H1 (cell line): Measurements from ENCODE around the gene MBP. TPM values are rescaled to one million over a fixed set of nuclear protein-coding genes. Genes with fewer than 3 reads are reported as not detected.
A peak's percentile ranks its signal among the peaks of the same experiment; 100 is the strongest.

Experiments used
- CTCF ChIA-PET: fragments of 300-600 bp; sonication (Branson Sonifier 250); formaldehyde crosslinking; loops from one replicate; lab custom pipeline; 2021; ENCODE audit not compliant: partially characterized antibody; lab: Charles Lee
- POLR2A ChIA-PET: fragments of 300-600 bp; sonication (Branson Sonifier 250); formaldehyde crosslinking; loops from one replicate; lab custom pipeline; 2021; ENCODE audit warnings: inconsistent platforms; ENCODE audit not compliant: partially characterized antibody; lab: Charles Lee
- DNase-seq, 2 experiments: peaks; one replicate each; pipeline versions ENCODE4 v3.0.0 to v3.0.0-alpha.2; 2010 to 2022; ENCODE audit warnings: low spot score in 2 of 2, low read depth in 1 of 2, mixed read lengths in 1 of 2
- FAIRE-seq: peaks from 2 replicates; lab custom pipeline; 2011; peaks lifted over from hg19 to GRCh38; lab: Jason Lieb, UNC
- H2AFZ ChIP-seq: 2 replicates; pipeline ENCODE4 v1.8.1; 2012; ENCODE audit warnings: low read length, inconsistent platforms
- H2AK5ac ChIP-seq: 2 replicates; pipeline ENCODE4 v1.6.1; 2013; ENCODE audit warnings: low read depth, low read length
- H2BK120ac ChIP-seq: replicated peaks from 2 replicates; pipeline ENCODE3; 2013; ENCODE audit warnings: low read depth, low read length, inconsistent platforms
- H2BK12ac ChIP-seq: 2 replicates; pipeline ENCODE4 v1.6.1; 2013; ENCODE audit warnings: low read depth, low read length
- H2BK15ac ChIP-seq: 2 replicates; pipeline ENCODE4 v1.6.1; 2013; ENCODE audit warnings: low read length
- H2BK20ac ChIP-seq: 2 replicates; pipeline ENCODE4 v1.6.1; 2013; ENCODE audit warnings: low read length
- H2BK5ac ChIP-seq: 2 replicates; pipeline ENCODE4 v1.6.1; 2013; ENCODE audit warnings: low read depth, low read length
- H3K14ac ChIP-seq: 2 replicates; pipeline ENCODE4 v1.6.1; 2013; ENCODE audit warnings: inconsistent platforms; ENCODE audit not compliant: insufficient read length
- H3K18ac ChIP-seq: 2 replicates; pipeline ENCODE4 v1.6.1; 2013; ENCODE audit warnings: low read length; ENCODE audit errors: extremely low read depth
- H3K23ac ChIP-seq: 2 replicates; pipeline ENCODE4 v1.6.1; 2013; ENCODE audit warnings: inconsistent platforms; ENCODE audit not compliant: insufficient read length
- H3K23me2 ChIP-seq: 2 replicates; pipeline ENCODE4 v1.6.1; 2013; ENCODE audit warnings: low read depth, low read length
- H3K27ac ChIP-seq: 2 replicates; pipeline ENCODE4 v1.6.1; 2011; ENCODE audit warnings: low read depth, low read length, inconsistent platforms
- H3K27me3 ChIP-seq, 4 experiments: replicated peaks in 1 of 4; 1 replicate in 1 of 4; 2 replicates in 3 of 4; pipeline versions ENCODE4 v1.6.1 to v1.8.1; 2011 to 2013; ENCODE audit warnings: low read length in 3 of 4, mild to moderate bottlenecking in 3 of 4, inconsistent platforms in 2 of 4, mixed read lengths in 2 of 4, moderate library complexity in 1 of 4; ENCODE audit not compliant: control insufficient read depth in 3 of 4, insufficient read depth in 3 of 4; ENCODE audit errors: extremely low read depth in 1 of 4
- H3K36me3 ChIP-seq, 4 experiments: 2 replicates each; pipeline versions ENCODE4 v1.6.1 to v1.8.1; 2011 to 2013; ENCODE audit warnings: mild to moderate bottlenecking in 4 of 4, low read length in 3 of 4, moderate library complexity in 2 of 4, control low read depth in 1 of 4, inconsistent platforms in 1 of 4; ENCODE audit not compliant: insufficient read depth in 4 of 4, control insufficient read depth in 2 of 4
- H3K4ac ChIP-seq: replicated peaks from 2 replicates; pipeline ENCODE3; 2013; ENCODE audit warnings: low read length, low read depth, mixed read lengths, inconsistent platforms; ENCODE audit not compliant: insufficient read length
- H3K4me1 ChIP-seq, 4 experiments: replicated peaks in 1 of 4; 1 replicate in 1 of 4; 2 replicates in 3 of 4; pipeline versions ENCODE4 v1.6.1 to v1.8.1; 2011 to 2013; ENCODE audit warnings: low read length in 3 of 4, inconsistent platforms in 2 of 4, mixed read lengths in 1 of 4; ENCODE audit not compliant: insufficient read depth in 4 of 4, control insufficient read depth in 3 of 4
- H3K4me2 ChIP-seq, 2 experiments: 2 replicates each; pipeline versions ENCODE4 v1.6.1 to v1.8.1; 2011 to 2013; ENCODE audit warnings: low read depth in 2 of 2, low read length in 2 of 2, control low read depth in 1 of 2, inconsistent platforms in 1 of 2, mild to moderate bottlenecking in 1 of 2; ENCODE audit not compliant: insufficient read depth in 1 of 2
- H3K4me3 ChIP-seq, 4 experiments: fragments of 200-600, 300-600 bp in 1 of 4; sonication (generic), shearing (Covaris generic), sonication (Bioruptor Twin) in 1 of 4; 2 replicates each; pipeline versions ENCODE4 v1.5.1 to v1.8.1; 2011 to 2016; ENCODE audit warnings: low read length in 4 of 4, low read depth in 3 of 4, control low read depth in 2 of 4, inconsistent platforms in 2 of 4, mild to moderate bottlenecking in 2 of 4, mixed read lengths in 1 of 4, moderate library complexity in 1 of 4; ENCODE audit not compliant: insufficient read depth in 2 of 4; ENCODE audit errors: extremely low read depth in 1 of 4
- H3K56ac ChIP-seq: replicated peaks from 2 replicates; pipeline ENCODE3; 2013; ENCODE audit warnings: low read depth, mild to moderate bottlenecking, mixed read lengths, low read length, inconsistent platforms; ENCODE audit not compliant: insufficient read length
- H3K79me1 ChIP-seq: 2 replicates; pipeline ENCODE4 v1.6.1; 2013; ENCODE audit warnings: low read depth, low read length, control low read depth
- H3K79me2 ChIP-seq, 2 experiments: 2 replicates each; pipeline versions ENCODE4 v1.6.1 to v1.8.1; 2012 to 2013; ENCODE audit warnings: low read length in 2 of 2, mild to moderate bottlenecking in 2 of 2, inconsistent platforms in 1 of 2; ENCODE audit not compliant: insufficient read depth in 2 of 2, control insufficient read depth in 1 of 2
- H3K9ac ChIP-seq, 4 experiments: replicated peaks in 1 of 4; 1 replicate in 1 of 4; 2 replicates in 3 of 4; pipeline versions ENCODE4 v1.6.1 to v1.8.1; 2011 to 2013; ENCODE audit warnings: low read depth in 3 of 4, low read length in 3 of 4, control low read depth in 2 of 4, mild to moderate bottlenecking in 2 of 4, moderate library complexity in 2 of 4, inconsistent platforms in 1 of 4; ENCODE audit errors: extremely low read depth in 1 of 4
- H3K9me3 ChIP-seq, 2 experiments: 2 replicates each; pipeline versions ENCODE4 v1.6.1 to v1.8.1; 2012 to 2013; ENCODE audit warnings: mild to moderate bottlenecking in 2 of 2, moderate library complexity in 2 of 2, control low read depth in 1 of 2, inconsistent platforms in 1 of 2, low read depth in 1 of 2, low read length in 1 of 2, mixed read lengths in 1 of 2; ENCODE audit not compliant: insufficient read depth in 2 of 2
- H4K20me1 ChIP-seq, 2 experiments: replicated peaks in 1 of 2; 2 replicates each; pipeline versions ENCODE3 to v1.8.1; 2011 to 2013; ENCODE audit warnings: inconsistent platforms in 2 of 2, low read length in 2 of 2, mild to moderate bottlenecking in 1 of 2; ENCODE audit not compliant: insufficient read depth in 2 of 2, control insufficient read depth in 1 of 2
- H4K5ac ChIP-seq: 2 replicates; pipeline ENCODE4 v1.6.1; 2013; ENCODE audit warnings: low read length, low read depth, mixed read lengths, inconsistent platforms; ENCODE audit not compliant: insufficient read length
- H4K8ac ChIP-seq: 2 replicates; pipeline ENCODE4 v1.8.0; 2013; ENCODE audit warnings: mild to moderate bottlenecking, moderate library complexity, low read length, inconsistent platforms; ENCODE audit not compliant: insufficient read depth; ENCODE audit errors: extremely low read depth
- H4K91ac ChIP-seq: replicated peaks from 2 replicates; pipeline ENCODE3; 2013; ENCODE audit warnings: low read length, mixed read lengths, inconsistent platforms; ENCODE audit not compliant: insufficient read length
- CHD1 ChIP-seq: IDR thresholded peaks from 2 replicates; pipeline ENCODE4 v1.6.1; 2012; ENCODE audit warnings: low read depth, low read length, improper control_type of control experiment
- CTCF ChIP-seq, 3 experiments: IDR thresholded peaks; 1 replicate in 2 of 3; 2 replicates in 1 of 3; pipeline versions ENCODE4 v1.5.1 to v1.6.1; 2011; ENCODE audit warnings: low read length in 3 of 3, mild to moderate bottlenecking in 3 of 3, inconsistent platforms in 2 of 3, low read depth in 1 of 3, moderate library complexity in 1 of 3; ENCODE audit not compliant: insufficient read depth in 1 of 3; ENCODE audit errors: control extremely low read depth in 1 of 3
- RAD21 ChIP-seq, 2 experiments: IDR thresholded peaks in 1 of 2; conservative IDR thresholded peaks in 1 of 2; 2 replicates each; pipeline ENCODE4 v1.6.1; 2011; ENCODE audit warnings: low read depth in 2 of 2, low read length in 2 of 2, improper control_type of control experiment in 1 of 2, inconsistent platforms in 1 of 2, mild to moderate bottlenecking in 1 of 2, moderate library complexity in 1 of 2
- WGBS, 2 experiments: shearing (Covaris generic) in 1 of 2; methylation state at CpG; one replicate each; pipeline versions ENCODE4 v1.1.6 to v1.1.7; 2013 to 2015; ENCODE audit warnings: low lambda C conversion rate in 2 of 2, mixed read lengths in 2 of 2, inconsistent platforms in 1 of 2, low coverage in 1 of 2, missing lambda C conversion rate in 1 of 2; ENCODE audit not compliant: insufficient replicate concordance in 2 of 2, insufficient coverage in 1 of 2, insufficient read length in 1 of 2; ENCODE audit errors: extremely low coverage in 1 of 2, missing lambda C conversion rate in 1 of 2; 5-methylcytosine and 5-hydroxymethylcytosine counted together
- polyA plus RNA-seq, 7 experiments: library from polyadenylated mRNA; depleted of rRNA in 3 of 7; stranded (reverse) in 5 of 7; unstranded in 2 of 7; fragments of >200 nt in 5 of 7; fragments of 200-250 nt in 2 of 7; gene quantifications; 1 replicate in 5 of 7; 2 replicates in 1 of 7; 4 replicates in 1 of 7; pipeline versions ENCODE4 v1.2.1 to v1.2.3, GENCODE V29; 2011 to 2013; ENCODE audit warnings: missing spikeins in 2 of 7, mixed read lengths in 2 of 7
- total RNA-seq: library from RNA; stranded (reverse); fragmentation: NEBNext Ultra II Directional; extraction: Animal tissue kit (Norgen Biotek cat#: 25700); gene quantifications from 2 replicates; pipeline ENCODE4 v1.2.1, GENCODE V29; 2021

MBP gene
- total and polyA plus RNA-seq, 2 of the 8 experiments (the other 6 are each of a cell fraction or from before 2014, with no cell fraction given) = 7.7 to 19.2 TPM

GRCh38 chr18:77061946-77062517 is 70.6 kb downstream of the MBP start:
- H3K4me1 ChIP-seq = peaks cover 1 to 11% (median 6%) of the 10 kb centered on the region in 4 experiments; a peak in 6 of 7 replicates
- POLR2A ChIA-PET = interaction anchor here (0.6 kb wide), 1 partner anchor 65 kb away, joined by 3 read pairs; no protein-coding TSS in a partner anchor
- no peak overlapping the region for H2BK12ac ChIP-seq

More at GRCh38 chr18:77061946-77062517, 70.6 kb downstream of the MBP start:
- Histone ChIP-seq H2AK5ac (no peak overlapping the region), H2BK120ac (no peak overlapping the region), H3K36me3 (no peaks in the 10 kb centered on the region), H4K8ac (no peak overlapping the region), H2BK20ac (no peak overlapping the region), H3K9ac (peak overlapping the region in 1 of 4 experiments; percentile 43; a peak in 1 of 7 replicates), H3K27me3 (no peaks in the 10 kb centered on the region), H3K4ac (no peak overlapping the region), H2BK15ac (no peak overlapping the region), H3K4me2 (no peak overlapping the region), H4K20me1 (no peaks in the 10 kb centered on the region), H3K18ac (no peak overlapping the region), H3K9me3 (no peaks in the 10 kb centered on the region), H2BK5ac (no peak overlapping the region), H3K23me2 (no peaks in the 10 kb centered on the region), H3K27ac (no peak overlapping the region), H4K5ac (no peak overlapping the region), H3K79me1 (no peaks in the 10 kb centered on the region), H3K56ac (no peak overlapping the region), H3K79me2 (no peaks in the 10 kb centered on the region), H3K23ac (no peak overlapping the region), H4K91ac (no peak overlapping the region), H3K14ac (no peak overlapping the region), H2AFZ (no peak overlapping the region), H3K4me3 (no peak overlapping the region)
- 69% methylated on average over 15 of the region's 15 CpGs; no CpG with 5 or more reads in 1 of the 2 experiments for WGBS, 2 experiments
- FAIRE-seq (peak; percentile 80), DNase-seq (no peak)
- CTCF ChIA-PET = interaction anchor here (0.8 to 3.8 kb wide), 27 partner anchors 9 to 459 kb away, joined by 3 to 26 read pairs (median 4); no protein-coding TSS in a partner anchor
- TF ChIP-seq CHD1 (no peak), CTCF (IDR thresholded peaks at IDR 0.05; ENCODE audit: control extremely low read depth in 1 of 3, insufficient read depth in 1 of 3, low read depth in 1 of 3, low read length in 3 of 3) (peak; percentile 41 to 71 (median 54)), RAD21 (IDR thresholded peaks at IDR 0.05 in 1 of 2, conservative IDR thresholded peaks at IDR 0.05 in 1 of 2; ENCODE audit: low read depth in 2 of 2, low read length in 2 of 2) (peak; percentile 68 to 77)
